ENCODE measurements around the gene ARHGAP15. TPM values are rescaled to one million over a fixed set of nuclear protein-coding genes. Genes with fewer than 3 reads are reported as not detected.
A peak's percentile ranks its signal among the peaks of the same experiment; 100 is the strongest.

Gene ARHGAP15
- total RNA-seq, 4 donors from 2014 or later: 3.4 to 9.3 (median 6.4) TPM

GRCh38 chr2:143480086-143480485, 350.9 kb downstream of the ARHGAP15 start:
- Histone ChIP-seq H3K36me3 (no peaks in the 10 kb centered on the region), H3K27me3 (no peaks in the 10 kb centered on the region), H3K4me3 (no peak overlapping the region), H3K4me1 (peaks cover 0 to 36% (median 0%) of the 10 kb centered on the region in 3 donors), H3K9me3 (no peaks in the 10 kb centered on the region), H3K27ac (peak overlapping the region in 3 of 4 donors; percentile 63 to 71 (median 70))
- ATAC-seq: no peak
- WGBS, 2 donors (ENCODE audit: low coverage in 1 of 2): 79 to 92% methylated on average over 2 of the region's 2 CpGs
- TF ChIP-seq, protein P1, sequence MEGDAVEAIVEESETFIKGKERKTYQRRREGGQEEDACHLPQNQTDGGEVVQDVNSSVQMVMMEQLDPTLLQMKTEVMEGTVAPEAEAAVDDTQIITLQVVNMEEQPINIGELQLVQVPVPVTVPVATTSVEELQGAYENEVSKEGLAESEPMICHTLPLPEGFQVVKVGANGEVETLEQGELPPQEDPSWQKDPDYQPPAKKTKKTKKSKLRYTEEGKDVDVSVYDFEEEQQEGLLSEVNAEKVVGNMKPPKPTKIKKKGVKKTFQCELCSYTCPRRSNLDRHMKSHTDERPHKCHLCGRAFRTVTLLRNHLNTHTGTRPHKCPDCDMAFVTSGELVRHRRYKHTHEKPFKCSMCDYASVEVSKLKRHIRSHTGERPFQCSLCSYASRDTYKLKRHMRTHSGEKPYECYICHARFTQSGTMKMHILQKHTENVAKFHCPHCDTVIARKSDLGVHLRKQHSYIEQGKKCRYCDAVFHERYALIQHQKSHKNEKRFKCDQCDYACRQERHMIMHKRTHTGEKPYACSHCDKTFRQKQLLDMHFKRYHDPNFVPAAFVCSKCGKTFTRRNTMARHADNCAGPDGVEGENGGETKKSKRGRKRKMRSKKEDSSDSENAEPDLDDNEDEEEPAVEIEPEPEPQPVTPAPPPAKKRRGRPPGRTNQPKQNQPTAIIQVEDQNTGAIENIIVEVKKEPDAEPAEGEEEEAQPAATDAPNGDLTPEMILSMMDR (IDR thresholded peaks at IDR 0.05): no peak
- TF ChIP-seq POLR2AphosphoS5 (IDR thresholded peaks at IDR 0.05) (no peak), POLR2A (IDR thresholded peaks at IDR 0.05) (no peak), EP300 (IDR thresholded peaks at IDR 0.05) (no peak)

- TF ChIP-seq, protein P1 (IDR thresholded peaks at IDR 0.05): no peak
- TF ChIP-seq POLR2AphosphoS5 (IDR thresholded peaks at IDR 0.05) (no peak), EP300 (IDR thresholded peaks at IDR 0.05) (no peak), POLR2A (IDR thresholded peaks at IDR 0.05) (no peak)
- Histone ChIP-seq H3K4me1 (peaks cover 0 to 33% (median 0%) of the 10 kb centered on the region in 3 donors), H3K36me3 (no peaks in the 10 kb centered on the region), H3K27me3 (no peaks in the 10 kb centered on the region), H3K27ac (peak overlapping the region; percentile 34 to 71 (median 66)), H3K9me3 (no peaks in the 10 kb centered on the region), H3K4me3 (no peak overlapping the region)
- peak; percentile 64 for ATAC-seq
- 73 to 80% methylated on average over 1 to 2 of the region's 2 CpGs for WGBS, 2 donors (ENCODE audit: low coverage in 1 of 2)
Observed at GRCh38 chr2:143480601-143481236, 351.5 kb downstream of the ARHGAP15 start.

- WGBS, 2 donors (ENCODE audit: low coverage in 1 of 2): 49 to 52% methylated on average over 6 of the region's 6 CpGs
- peaks cover 0 to 28% (median 0%) of the 10 kb centered on the region in 3 donors for H3K4me1 ChIP-seq
- H3K4me3 ChIP-seq: no peak overlapping the region
Observed at GRCh38 chr2:143481237-143481623, 352.0 kb downstream of the ARHGAP15 start.

DNA sequence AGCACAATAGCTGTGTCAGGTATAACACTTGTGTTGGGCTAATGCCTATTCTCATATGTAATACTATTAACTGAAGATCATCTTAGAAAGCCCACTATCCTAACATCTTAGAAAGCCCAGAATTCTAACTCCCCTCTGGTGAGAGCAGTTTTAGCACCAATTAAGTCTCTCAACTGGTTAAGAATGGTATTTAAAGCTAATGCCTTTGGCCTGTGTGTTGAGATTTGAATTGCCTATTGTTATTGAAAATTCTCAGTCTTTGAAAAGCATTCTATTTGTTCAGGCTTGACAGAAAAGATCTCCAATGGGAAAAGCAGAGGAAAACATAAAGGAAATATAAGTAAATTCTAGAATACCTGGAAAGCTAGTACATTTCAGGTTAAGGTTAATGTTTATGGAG, 352.5 kb downstream of the ARHGAP15 start:
- peak overlapping the region in 3 of 4 donors; percentile 63 to 71 (median 70) for H3K27ac ChIP-seq
- no peak overlapping the region for H3K4me3 ChIP-seq
- H3K4me1 ChIP-seq: peaks cover 0 to 28% (median 0%) of the 10 kb centered on the region in 3 donors
- TF ChIP-seq, protein P1 (IDR thresholded peaks at IDR 0.05): no peak
- TF ChIP-seq POLR2AphosphoS5 (IDR thresholded peaks at IDR 0.05) (no peak), EP300 (IDR thresholded peaks at IDR 0.05) (no peak)
- no peak for ATAC-seq
- H3K27me3 ChIP-seq: no peaks in the 10 kb centered on the region
- H3K36me3 ChIP-seq: no peaks in the 10 kb centered on the region
- H3K9me3 ChIP-seq: no peaks in the 10 kb centered on the region

More at GRCh38 chr2:143481237-143481623, 352.0 kb downstream of the ARHGAP15 start:
- ATAC-seq: peak; percentile 74
- peak overlapping the region; percentile 34 to 71 (median 66) for H3K27ac ChIP-seq
- H3K9me3 ChIP-seq: no peaks in the 10 kb centered on the region
- H3K27me3 ChIP-seq: no peaks in the 10 kb centered on the region
- no peaks in the 10 kb centered on the region for H3K36me3 ChIP-seq
- peak; percentile 21 for TF ChIP-seq POLR2AphosphoS5 (IDR thresholded peaks at IDR 0.05)
- TF ChIP-seq EP300 (IDR thresholded peaks at IDR 0.05): no peak

GRCh38 chr2:143482316-143482715, 353.1 kb downstream of the ARHGAP15 start:
- peak; percentile 53 for ATAC-seq
- WGBS, 2 donors (ENCODE audit: low coverage in 1 of 2): 14 to 33% methylated on average over 2 to 3 of the region's 3 CpGs
- Histone ChIP-seq H3K27ac (peak overlapping the region; percentile 50 to 71 (median 66)), H3K4me3 (no peak overlapping the region), H3K9me3 (no peaks in the 10 kb centered on the region), H3K4me1 (peaks cover 0 to 28% (median 0%) of the 10 kb centered on the region in 3 donors), H3K36me3 (no peaks in the 10 kb centered on the region), H3K27me3 (no peaks in the 10 kb centered on the region)
- TF ChIP-seq POLR2AphosphoS5 (IDR thresholded peaks at IDR 0.05): peak; percentile 23
- no peak for TF ChIP-seq POLR2A (IDR thresholded peaks at IDR 0.05)
- TF ChIP-seq, protein P1 (IDR thresholded peaks at IDR 0.05): no peak

All from gastroesophageal sphincter (tissue), 4 donors.